ENCODE data around the gene LUC7L.

The LUC7L gene

DNA sequence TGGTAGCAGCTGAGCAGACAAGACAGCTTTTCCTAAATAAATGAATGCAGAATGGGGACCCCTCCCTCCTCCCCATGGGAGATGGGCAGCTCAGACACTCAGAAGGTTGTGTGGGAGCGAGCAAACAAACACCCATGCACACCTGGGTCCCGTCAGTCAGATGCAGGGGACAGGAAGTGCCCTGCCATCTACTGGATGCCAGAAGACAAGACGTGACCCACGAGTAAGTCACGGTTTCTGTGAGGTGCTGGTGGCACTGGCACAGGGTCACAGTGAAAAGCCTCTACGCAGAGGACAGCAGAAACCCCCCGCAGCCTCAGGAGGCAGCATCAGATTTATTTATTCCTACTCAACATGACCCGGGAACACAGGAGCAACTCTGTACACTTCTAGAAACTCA lies 40.6 kb downstream of the LUC7L start:
- no peak for DNase-seq
- Mint-ChIP-seq H3K27me3 (ENCODE audit: low read depth, poor library complexity) (no peaks in the 10 kb centered on the region), H3K36me3 (ENCODE audit: low read depth) (peaks cover 65% of the 10 kb centered on the region), H3K4me3 (no peak overlapping the region), H3K9me3 (no peaks in the 10 kb centered on the region), H3K4me1 (no peaks in the 10 kb centered on the region), H3K27ac (no peak overlapping the region)
- TF ChIP-seq, protein P1, sequence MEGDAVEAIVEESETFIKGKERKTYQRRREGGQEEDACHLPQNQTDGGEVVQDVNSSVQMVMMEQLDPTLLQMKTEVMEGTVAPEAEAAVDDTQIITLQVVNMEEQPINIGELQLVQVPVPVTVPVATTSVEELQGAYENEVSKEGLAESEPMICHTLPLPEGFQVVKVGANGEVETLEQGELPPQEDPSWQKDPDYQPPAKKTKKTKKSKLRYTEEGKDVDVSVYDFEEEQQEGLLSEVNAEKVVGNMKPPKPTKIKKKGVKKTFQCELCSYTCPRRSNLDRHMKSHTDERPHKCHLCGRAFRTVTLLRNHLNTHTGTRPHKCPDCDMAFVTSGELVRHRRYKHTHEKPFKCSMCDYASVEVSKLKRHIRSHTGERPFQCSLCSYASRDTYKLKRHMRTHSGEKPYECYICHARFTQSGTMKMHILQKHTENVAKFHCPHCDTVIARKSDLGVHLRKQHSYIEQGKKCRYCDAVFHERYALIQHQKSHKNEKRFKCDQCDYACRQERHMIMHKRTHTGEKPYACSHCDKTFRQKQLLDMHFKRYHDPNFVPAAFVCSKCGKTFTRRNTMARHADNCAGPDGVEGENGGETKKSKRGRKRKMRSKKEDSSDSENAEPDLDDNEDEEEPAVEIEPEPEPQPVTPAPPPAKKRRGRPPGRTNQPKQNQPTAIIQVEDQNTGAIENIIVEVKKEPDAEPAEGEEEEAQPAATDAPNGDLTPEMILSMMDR (IDR thresholded peaks at IDR 0.05): no peak

DNA sequence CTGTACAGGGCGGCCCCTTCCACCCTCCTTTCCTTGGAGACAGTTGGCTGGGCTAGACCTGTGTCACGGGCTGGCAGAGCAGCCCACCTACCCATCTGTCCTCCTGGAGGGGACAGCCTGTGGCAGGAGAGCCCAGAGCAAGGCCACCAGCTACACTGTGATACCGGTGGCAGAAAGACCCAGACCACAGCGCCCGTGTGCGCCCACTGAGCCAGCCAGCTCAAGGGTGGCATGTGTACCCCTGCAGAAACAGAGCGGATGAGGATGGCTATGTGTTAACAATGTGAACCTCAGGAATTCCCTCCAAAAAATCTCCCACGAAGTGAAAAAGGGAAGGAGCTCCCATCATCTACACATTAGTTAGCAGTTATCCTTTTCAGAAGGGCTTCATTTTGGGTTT lies 41.9 kb downstream of the LUC7L start:
- no peak overlapping the region for H3K27ac Mint-ChIP-seq
- TF ChIP-seq, protein P1 (IDR thresholded peaks at IDR 0.05): no peak
- H3K9me3 Mint-ChIP-seq: no peaks in the 10 kb centered on the region
- H3K27me3 Mint-ChIP-seq (ENCODE audit: low read depth, poor library complexity): no peaks in the 10 kb centered on the region
- DNase-seq: no peak
- no peaks in the 10 kb centered on the region for H3K4me1 Mint-ChIP-seq
- H3K36me3 Mint-ChIP-seq (ENCODE audit: low read depth): peaks cover 65% of the 10 kb centered on the region
- no peak overlapping the region for H3K4me3 Mint-ChIP-seq

DNA sequence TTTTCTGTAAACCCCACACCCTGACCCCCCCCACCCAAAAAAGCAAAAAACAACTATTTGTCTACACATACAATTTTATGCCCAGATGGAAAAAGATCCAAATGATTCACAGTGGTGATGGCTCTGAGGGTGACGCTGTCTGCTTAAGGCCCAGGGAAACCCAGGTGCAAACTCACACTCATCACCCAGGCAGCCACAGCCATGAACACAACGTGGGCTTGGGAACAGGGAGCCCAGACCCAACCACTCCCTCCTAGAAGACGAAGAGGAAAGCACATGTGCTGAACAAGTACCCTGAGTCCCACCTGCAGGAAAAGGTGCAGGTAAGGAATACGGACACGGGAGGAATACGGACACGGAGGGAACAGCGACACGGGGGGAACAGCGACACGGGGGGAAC lies 43.6 kb downstream of the LUC7L start:
- TF ChIP-seq, protein P1 (IDR thresholded peaks at IDR 0.05): no peak
- peak overlapping the region; percentile 69 for H3K27ac Mint-ChIP-seq
- H3K36me3 Mint-ChIP-seq (ENCODE audit: low read depth): peaks cover 49% of the 10 kb centered on the region
- H3K9me3 Mint-ChIP-seq: no peaks in the 10 kb centered on the region
- peaks cover 3% of the 10 kb centered on the region for H3K27me3 Mint-ChIP-seq (ENCODE audit: low read depth, poor library complexity)
- no peak for DNase-seq
- H3K4me1 Mint-ChIP-seq: no peaks in the 10 kb centered on the region
- H3K4me3 Mint-ChIP-seq: no peak overlapping the region

DNA sequence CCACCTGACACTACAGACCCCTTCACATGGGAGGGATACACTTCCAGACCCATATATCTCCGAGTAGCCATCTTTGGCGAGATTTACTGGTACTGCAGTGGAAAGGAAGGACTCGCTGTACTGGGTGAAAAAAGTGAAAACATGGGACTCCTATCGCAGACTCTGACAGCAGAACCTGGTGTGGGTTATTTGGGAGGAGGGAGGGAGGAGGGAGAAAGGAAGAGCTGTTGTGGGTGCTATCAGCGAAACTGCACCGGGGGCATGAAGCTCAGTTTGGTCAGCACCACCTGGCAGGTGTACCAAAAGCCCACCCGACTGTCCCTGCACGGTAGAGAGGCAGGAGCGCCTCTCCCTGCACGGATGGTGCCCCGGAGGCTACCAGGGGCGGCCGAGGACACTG lies 44.0 kb downstream of the LUC7L start:
- TF ChIP-seq, protein P1 (IDR thresholded peaks at IDR 0.05): no peak
- peak overlapping the region; percentile 62 for H3K27ac Mint-ChIP-seq
- H3K4me1 Mint-ChIP-seq: no peaks in the 10 kb centered on the region
- H3K4me3 Mint-ChIP-seq: no peak overlapping the region
- H3K36me3 Mint-ChIP-seq (ENCODE audit: low read depth): peaks cover 44% of the 10 kb centered on the region
- H3K27me3 Mint-ChIP-seq (ENCODE audit: low read depth, poor library complexity): peaks cover 3% of the 10 kb centered on the region
- H3K9me3 Mint-ChIP-seq: no peaks in the 10 kb centered on the region
- DNase-seq: no peak

DNA sequence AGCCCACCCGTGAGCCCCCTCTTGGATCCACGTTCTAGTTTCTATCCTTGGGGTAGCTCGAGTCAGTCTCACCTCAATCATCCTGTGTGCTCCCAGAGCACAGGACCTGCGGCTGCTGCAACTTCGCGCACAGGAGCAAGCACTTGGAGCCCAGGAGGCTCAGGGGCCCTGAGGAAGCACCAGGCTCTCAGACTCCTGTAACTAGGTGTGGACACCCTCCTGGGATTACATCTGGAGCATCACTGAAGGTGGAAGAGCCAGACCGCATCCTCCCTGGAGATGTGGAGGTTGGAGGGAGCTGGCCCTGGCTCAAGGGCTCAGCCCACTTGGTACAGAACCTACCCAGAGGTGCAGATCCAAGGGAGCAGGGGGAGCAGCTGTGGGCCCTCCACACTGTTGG lies 46.2 kb downstream of the LUC7L start:
- Mint-ChIP-seq H3K27me3 (ENCODE audit: low read depth, poor library complexity) (peaks cover 24% of the 10 kb centered on the region), H3K4me1 (no peaks in the 10 kb centered on the region), H3K4me3 (no peak overlapping the region), H3K27ac (peak overlapping the region; percentile 71), H3K36me3 (ENCODE audit: low read depth) (peaks cover 26% of the 10 kb centered on the region), H3K9me3 (no peaks in the 10 kb centered on the region)
- no peak for DNase-seq
- TF ChIP-seq, protein P1 (IDR thresholded peaks at IDR 0.05): no peak

DNA sequence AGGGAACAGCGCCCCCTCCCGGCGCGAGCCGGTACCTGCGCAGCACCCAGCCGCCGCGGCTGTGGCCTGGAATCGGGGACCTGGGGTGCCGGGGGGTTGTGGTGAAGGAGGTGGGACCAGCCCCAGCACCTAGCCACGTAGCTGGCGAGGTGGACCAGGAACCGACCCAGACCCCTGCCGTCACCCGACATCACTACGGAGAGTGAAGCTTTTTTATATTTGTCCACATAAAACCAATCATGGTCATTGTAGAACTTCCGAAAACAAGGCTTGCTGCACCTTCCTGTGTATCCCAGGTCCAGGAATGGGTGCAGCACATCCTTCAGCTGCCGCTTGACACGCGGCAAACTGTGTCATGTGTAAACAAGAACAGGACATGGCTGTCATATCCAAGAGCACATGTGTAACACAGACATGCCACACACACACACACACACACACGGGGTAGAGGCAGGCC lies 47.7 kb downstream of the LUC7L start:
- Mint-ChIP-seq H3K36me3 (ENCODE audit: low read depth) (peaks cover 20% of the 10 kb centered on the region), H3K4me3 (peak overlapping the region; percentile 13), H3K27ac (no peak overlapping the region), H3K27me3 (ENCODE audit: low read depth, poor library complexity) (peaks cover 35% of the 10 kb centered on the region), H3K4me1 (no peaks in the 10 kb centered on the region), H3K9me3 (no peaks in the 10 kb centered on the region)
- DNase-seq: no peak
- TF ChIP-seq, protein P1 (IDR thresholded peaks at IDR 0.05): peak; percentile 97

Data from nephron progenitor cell (in vitro differentiated cells).